GM18861 (cell line): ENCODE results near the gene SRP72.
"Not testable (repeated sequence)": the region's sequence is repeated elsewhere in the genome, so short reads cannot be mapped to it uniquely, and the experiment has no call there.

Source experiments
- ATAC-seq: cut with Tn5 transposase; IDR thresholded peaks from one replicate; pipeline ENCODE4 v1.9.1; 2021; ENCODE audit not compliant: unreplicated experiment

Gene SRP72, protein sequence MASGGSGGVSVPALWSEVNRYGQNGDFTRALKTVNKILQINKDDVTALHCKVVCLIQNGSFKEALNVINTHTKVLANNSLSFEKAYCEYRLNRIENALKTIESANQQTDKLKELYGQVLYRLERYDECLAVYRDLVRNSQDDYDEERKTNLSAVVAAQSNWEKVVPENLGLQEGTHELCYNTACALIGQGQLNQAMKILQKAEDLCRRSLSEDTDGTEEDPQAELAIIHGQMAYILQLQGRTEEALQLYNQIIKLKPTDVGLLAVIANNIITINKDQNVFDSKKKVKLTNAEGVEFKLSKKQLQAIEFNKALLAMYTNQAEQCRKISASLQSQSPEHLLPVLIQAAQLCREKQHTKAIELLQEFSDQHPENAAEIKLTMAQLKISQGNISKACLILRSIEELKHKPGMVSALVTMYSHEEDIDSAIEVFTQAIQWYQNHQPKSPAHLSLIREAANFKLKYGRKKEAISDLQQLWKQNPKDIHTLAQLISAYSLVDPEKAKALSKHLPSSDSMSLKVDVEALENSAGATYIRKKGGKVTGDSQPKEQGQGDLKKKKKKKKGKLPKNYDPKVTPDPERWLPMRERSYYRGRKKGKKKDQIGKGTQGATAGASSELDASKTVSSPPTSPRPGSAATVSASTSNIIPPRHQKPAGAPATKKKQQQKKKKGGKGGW

DNA sequence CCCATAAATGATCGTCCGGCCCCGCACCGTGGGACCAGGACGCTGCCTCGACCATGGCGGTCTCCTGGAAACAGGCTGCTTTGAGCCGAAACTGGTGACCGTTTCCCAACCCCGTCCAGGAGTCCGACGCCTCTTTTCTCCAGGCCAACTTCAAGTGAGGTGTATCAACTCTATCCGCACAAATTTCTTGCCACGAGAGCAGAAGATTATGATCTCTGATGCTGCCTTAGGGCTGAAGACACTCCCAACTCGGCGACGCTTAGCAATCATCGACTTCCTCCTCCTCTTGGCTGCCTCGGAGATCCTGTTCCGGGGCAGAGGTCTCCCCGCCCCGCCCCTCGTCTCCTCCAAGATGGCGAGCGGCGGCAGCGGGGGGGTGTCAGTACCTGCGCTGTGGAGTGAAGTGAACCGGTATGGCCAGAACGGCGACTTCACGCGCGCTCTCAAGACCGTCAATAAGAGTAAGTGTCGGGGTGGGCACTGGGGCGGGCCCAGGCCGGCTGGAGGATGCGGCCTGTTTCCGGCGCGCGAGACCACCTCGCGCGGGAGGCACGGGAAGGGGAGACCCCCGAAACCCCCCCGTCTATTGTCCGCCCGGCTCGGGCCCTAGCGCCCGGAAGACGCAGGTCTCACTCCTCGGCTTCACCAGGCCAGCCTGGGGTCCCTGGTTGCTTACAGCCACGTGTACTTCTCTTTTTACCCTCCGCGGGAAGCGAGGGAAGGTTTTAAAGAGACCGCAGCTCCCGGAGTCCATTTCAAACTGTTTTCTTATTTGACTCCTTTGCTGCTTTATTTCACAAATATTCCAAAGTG, at the start of gene SRP72:
SRP72 (plus strand) TSS at position 334 of the 813 bp plus-strand sequence; CDS start at position 353, 19 bp downstream.
- peak; percentile 83 for ATAC-seq

DNA sequence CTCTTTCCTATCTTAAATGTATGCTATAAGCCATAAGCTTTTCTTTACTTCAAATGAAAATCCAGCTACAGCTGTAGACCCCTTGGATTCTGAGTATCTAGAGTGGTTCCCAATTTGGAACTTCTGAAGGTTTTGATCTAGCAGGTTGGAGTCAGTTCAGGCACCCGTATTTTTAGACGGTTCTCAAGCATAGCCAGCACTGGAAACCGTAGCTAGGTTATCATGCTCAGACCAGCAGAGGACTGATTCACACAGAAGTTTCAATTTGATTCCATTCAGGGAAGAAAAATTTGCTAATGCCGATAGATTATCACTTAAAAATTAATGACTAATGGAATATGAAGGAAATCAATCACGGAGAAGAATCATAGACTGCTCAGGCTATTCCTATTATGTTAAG, 43.2 kb upstream of the SRP72 start:
- no peak for ATAC-seq

DNA sequence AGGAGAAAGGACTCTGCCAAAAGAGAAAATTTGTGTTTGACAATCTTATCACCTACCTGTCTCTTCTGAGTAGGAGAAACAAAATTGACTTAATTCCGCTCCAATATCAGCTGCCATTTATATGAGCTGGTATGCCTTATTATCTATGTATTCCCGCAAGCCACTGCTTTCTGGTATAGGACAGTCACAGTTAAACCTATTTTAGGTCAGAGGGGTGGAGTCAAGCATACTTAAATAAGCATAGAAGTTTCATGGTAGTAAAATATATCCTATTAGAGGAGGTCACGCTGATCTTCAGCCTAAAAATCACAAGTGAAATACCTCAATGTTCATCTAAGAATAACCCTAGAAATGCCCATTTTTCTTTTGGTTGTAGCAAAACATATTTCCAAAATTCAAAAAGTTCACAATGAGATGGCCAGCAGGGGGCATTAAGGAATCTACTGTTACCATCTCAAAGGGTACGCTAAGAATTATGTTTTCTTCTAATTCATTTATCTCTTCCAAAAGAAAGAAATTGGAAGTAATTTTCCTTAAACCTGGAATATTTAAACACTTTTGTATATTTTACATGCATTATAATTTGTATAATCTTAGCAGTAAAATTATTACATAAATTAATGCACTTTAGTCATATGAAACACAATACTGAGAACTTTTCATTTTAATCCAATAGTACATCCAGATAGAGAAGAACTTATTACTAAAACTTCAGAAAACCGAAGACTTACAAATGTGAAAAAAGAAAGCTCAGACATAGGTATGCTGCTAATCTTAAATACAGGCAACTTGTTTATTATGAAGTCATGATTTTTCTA, 42.5 kb upstream of the SRP72 start:
- no peak for ATAC-seq

DNA sequence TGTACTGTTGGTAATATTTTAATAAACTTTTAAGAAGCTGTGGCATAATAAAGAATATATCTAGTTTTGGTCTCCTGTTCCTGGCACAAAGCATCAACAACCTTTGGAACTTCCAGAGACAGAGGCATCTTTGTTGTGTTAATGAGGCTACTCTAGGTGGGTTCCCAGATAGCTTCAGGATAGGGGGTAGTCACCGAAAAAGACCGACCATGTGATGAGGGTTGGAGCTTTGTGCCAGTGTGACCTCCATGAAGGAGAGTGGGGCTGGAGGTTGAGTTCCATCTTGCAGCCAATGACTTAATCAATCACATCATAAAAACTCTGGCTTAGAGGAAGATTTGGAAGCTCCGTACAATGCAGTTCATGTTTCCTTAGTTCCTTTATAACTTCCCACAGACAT, 41.9 kb upstream of the SRP72 start:
- ATAC-seq = no peak

DNA sequence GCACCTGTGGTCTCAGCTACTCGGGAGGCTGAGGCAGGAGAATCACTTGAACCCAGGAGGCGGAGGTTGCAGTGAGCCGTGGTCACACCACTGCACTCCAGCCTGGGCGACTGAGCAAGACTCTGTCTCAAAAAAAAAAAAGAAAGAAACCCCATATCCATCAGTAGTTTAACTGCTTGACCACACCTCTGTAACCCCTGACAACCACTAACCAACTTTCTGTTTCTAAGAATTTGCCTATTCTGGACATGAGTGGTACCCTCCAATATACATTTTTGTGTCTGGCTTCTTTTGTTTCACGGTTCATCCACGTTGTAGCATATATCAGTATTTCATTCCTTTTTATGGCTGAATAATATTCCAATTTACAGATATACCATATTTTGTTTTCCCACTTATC, 41.1 kb upstream of the SRP72 start:
- ATAC-seq = peak; percentile 80

DNA sequence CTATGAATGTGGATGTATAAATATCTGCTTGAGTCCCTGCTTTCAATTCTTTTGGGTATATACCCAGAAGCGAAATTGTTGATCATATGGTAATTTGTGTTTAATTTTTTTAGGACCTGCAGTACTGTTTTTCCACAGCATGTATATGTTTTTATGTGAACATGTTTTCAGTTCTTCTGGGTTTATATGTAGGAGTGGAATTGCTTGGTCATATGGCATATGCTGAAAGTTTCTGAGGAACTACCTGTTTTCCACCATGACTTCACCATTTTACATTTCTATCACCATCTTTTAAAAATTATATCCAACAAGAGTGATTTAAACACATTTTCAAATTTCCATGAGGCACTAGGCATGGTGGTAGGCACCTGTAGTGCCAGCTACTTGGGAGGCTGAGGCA, 40.2 kb upstream of the SRP72 start:
- ATAC-seq = no peak

DNA sequence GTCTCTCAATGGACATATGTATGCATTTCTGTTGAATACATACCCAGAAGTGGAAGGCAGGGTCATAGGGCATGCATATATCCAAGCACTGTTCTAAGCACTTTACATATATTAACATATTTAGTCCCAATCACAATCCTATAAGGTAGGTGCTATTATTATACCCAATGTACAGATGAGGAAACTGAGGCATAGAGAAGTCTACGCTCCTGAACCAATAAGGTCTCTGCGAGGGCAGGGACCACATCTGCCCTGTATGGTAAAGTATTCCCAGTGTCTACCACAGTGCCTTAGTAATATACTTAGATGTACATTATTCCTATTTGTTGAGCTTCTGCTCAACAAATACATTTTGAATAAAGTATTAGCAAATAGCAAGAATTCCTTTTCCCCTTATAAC, 37.2 kb upstream of the SRP72 start:
- ATAC-seq = no peak

DNA sequence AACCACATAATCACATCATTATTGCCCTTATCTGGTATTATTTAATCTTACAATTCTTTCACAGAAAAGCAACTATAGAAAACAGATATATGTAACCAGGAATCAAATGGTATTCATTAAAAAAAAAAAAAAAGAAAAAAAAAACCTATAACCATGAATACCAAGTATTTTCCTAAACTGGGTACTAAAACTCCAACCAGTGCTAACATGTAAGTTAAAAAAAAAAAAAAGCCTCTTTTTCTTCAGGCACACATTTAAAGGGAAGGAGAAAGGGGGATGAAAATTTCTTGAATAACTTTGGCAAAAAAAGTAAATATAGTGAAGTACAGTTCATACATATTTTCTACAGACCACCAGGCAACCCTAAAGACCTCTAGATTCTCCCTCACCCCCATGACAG, 34.1 kb upstream of the SRP72 start:
- ATAC-seq = no peak

DNA sequence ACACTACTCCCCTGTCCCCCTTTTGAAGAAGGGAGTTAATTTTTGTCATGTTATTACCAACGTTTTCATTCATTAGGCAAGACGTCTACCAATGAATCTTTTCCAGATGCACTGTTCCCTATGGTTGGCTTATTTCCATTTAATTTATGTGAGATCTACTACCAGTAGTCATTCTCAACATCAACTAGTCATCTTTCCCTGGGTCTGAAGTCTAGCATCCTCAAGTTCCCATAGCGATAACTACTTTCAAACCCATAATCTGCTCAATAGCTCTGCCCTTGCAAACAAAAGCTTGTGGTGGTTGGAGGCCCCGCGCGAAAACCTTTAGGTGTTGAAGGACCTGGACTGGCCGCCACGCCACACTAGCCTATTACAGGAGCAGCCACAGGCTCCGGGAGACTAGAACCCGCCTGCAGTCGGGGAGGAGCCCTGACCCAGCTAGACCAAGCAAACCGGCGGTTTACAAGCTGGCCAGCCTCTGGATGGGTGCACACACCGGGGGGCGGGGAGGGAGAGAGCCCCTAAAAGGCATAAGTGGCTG, 32.7 kb upstream of the SRP72 start:
- no peak for ATAC-seq

DNA sequence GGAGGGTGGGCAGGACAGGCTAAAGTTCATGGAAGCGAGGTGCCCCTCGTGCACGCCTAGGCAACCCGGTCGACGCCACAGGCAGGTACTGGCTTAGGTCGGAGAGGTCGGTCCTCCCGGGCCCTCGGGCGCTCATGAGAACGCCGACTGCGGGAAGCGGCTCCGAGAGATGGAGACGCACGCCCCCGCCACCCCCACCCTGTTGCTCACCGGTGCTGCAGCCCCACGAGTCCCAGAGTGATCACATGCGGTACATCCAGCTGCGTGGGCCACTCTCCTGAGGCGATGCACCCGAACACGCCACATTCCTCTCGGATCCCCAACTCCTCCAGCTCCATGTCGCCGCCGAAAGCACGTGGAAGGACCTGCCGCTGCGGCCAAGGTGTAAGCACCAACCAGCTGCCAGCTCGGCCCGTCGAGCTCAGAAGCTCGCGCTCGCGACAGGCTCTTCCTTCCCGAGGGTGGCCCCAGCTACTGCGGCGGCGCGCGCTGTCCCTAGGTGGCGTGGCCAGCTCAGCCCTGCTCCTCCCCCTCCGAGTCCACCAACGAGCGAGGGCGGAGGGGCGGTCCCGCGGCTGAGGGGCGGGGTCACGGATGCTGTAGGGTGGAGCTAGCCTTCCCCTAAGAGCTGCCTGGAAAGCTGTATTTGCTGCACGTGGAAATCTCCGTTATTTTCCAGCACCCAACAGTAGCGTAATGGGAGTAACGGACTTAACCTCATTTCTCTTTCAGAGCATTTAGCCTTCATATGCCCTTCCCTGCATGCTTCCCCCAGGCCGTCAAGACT, 32.1 kb upstream of the SRP72 start, which contains the start of gene PPAT:
PPAT (minus strand) TSS at position 476 of the 787 bp plus-strand sequence; CDS start at position 338, 138 bp downstream.
- ATAC-seq = peak; percentile 66

DNA sequence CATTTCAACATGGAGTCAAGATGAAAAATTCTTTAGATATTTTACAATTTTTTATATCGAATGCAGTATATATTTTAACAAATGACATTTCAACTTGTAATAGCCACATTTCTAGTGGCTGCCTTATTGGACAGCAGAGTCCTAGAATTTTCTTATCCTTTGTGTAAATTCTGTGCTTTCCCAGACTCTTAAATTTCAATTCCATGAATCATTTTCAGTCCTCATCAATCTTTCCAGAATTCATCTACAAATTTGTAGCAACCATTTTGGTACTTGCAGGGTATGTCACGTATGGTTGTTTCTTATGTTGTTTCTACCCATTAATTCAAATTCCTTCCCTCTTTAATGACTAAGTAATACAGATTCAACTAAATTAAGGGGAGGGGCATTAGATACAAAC, 28.7 kb upstream of the SRP72 start:
- no peak for ATAC-seq

DNA sequence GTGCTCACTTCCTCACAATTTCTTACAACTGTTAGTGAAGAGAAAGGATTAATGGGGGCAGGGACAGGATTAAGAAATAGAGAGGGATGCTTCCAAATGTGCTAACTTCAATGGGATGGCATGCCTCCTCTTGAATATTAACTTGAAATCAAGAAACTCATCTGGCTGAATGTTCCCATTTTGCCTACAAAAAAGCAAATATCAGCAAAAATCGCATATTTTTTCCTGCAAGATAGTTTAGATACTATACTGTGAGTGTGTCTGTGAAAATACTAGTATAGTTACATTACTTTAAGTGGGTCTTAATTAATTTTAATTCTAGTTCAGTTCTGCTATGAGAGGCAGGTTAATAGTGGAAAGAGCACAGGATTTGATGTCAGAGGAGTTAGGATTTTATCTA, 26.4 kb upstream of the SRP72 start:
- no peak for ATAC-seq

DNA sequence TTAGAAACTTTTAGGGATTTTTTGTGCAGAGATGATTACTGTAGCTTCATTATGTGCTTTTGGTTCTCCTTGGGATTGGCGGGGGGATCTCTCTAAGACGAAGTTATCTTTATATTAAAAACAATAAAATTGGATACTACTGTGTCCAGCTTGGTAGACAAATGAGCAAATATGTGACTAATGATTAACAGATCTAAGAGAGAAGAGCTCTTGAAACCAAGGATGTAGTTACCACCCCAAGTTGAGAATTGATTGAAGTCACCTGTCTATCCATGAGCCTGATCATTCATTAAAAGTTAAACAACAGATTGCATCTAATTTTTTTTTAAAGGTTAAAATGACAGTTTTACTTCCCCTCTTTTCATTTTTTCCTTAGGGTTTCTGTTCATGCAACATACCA, 22.7 kb upstream of the SRP72 start:
- no peak for ATAC-seq

DNA sequence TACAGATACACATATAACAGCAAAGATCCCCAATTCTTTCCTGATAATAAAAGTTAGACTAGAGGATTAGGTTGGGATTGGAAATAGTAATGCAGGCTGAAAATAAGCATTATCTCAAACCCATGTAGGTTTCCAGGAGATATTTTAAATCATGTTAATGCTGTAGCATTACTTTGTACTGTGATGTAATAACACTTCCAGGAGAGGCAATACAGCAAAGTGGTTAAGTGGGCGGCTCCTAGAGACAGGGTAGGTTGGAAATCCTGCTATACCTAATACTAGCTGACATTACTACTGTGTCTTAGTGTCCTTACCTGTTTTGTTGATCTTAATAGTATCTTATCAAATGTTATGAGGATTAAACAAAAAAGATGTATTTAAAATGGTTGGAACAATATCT, 21.7 kb upstream of the SRP72 start:
- no peak for ATAC-seq

DNA sequence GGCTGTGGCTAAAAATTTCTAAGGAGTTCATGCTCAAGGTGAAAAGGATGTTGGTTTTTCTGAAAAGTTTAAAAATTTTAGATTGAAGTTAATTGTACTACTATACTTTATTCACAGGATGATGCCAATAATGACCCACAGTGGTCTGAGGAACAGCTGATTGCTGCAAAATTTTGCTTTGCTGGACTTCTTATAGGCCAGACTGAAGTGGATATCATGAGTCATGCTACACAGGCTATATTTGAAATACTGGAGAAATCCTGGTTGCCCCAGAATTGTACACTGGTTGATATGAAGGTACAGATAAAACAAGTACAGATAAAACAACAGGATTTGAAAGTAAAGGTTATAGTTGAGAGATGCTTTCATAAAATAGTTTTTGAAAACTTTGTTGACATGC, 19.1 kb upstream of the SRP72 start:
- no peak for ATAC-seq

DNA sequence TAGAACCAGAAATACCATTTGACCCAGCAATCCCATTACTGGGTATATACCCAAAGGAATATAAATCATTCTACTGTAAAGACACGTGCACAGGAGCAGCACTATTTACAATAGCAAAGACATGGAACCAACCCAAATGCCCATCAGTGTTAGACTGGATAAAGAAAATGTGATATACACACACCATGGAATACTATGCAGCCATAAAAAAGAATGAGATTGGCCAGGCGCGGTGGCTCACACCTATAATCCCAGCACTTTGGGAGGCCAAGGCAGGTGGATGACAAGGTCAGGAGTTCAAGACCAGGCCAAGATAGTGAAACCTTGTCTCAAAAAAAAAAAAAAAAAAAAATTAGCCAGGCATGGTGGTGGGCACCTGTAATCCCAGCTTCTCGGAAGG, 17.9 kb upstream of the SRP72 start:
- not testable (repeated sequence) for ATAC-seq

DNA sequence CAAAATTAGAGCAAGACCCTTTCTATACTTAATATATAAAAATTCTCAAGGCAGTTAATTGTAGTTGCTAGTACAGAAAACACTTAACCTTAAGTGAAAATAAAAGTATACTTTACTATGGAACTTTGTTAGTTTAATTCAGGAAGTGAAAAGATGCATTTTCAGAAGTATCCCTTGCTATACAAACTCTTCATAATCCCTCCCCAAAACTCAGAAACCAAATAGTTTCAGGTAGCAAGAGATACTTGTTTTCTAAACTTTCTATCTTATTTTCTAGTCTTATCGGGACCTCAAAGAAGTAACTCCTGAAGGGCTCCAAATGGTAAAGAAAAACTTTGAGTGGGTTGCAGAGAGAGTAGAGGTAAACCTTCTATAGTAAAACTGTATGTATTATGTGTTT, 17.1 kb upstream of the SRP72 start:
- ATAC-seq = no peak

DNA sequence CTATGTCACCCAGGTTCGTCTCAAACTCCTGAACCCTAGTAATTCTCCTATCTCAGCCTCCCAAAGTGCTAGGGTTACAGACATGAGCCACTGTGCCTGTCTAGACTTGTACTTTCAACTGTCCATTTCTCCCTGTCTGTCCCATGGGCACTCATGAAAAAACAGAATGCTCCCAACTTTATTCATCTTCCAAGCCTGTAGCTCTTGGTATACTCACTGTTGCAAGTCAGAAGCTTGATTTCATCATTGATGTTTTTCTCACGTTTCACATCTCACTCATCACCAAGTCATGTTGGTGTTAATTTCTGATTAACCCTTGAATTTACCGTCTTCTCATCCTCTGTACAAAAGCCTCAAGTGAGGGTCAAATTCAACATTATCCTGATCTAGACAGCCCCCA, 7.3 kb upstream of the SRP72 start:
- no peak for ATAC-seq

DNA sequence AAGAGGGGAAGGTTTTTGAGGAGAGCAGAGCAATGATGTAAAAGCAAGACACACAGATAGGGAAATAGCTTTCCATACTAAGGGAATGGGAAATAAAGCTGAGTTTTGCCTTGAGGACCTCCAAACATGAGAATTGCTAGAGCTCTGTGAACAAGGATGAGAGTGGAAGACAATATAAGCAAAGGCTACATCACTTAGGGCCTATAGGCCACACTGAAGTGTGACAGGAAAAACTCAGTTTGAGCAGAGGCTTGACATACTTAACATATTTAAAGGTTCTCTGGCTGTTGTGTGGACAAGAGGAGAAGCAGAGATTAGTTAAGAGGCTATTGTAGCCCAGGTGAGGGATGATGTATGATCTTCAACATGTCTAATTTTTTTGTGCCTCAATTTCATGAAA, 5.3 kb upstream of the SRP72 start:
- ATAC-seq = no peak

DNA sequence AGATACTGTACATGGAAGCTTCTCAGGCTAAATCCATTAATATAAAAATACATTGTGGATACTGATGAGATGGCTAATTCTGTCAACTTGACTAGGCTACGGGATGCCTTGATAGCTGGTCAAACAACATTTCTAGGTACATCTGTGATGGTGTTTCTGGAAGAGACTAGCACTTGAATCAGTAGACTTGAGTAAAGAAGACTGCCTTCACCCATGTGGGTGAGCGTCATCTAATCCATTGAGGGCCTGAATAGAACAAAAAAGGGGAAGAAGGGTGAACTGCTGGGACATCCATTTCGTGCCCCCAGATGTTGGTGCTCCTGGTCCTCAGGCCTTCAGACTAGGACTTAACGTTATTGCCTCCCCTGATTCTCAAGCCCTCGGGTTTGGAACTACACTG, 3.7 kb upstream of the SRP72 start:
- no peak for ATAC-seq
